Aorta (tissue), 5 donors: ENCODE measurements around the gene MFRP. TPM values are rescaled to one million over a fixed set of nuclear protein-coding genes. Genes with fewer than 3 reads are reported as not detected.

Experiments used
- ATAC-seq: fragments of 200-7000 bp; cut with Tn5 transposase; one replicate; pipeline ENCODE4 v1.9.1; 2022; ENCODE audit warnings: moderate library complexity; ENCODE audit not compliant: low FRiP score
- DNase-seq, 2 donors: peaks; one replicate each; pipeline ENCODE4 v3.0.0-alpha.2; 2020
- H3K27ac ChIP-seq, 2 donors: one replicate each; pipeline ENCODE4 v1.5.1; 2013; ENCODE audit warnings: low read length in 2 of 2, mild to moderate bottlenecking in 2 of 2, moderate library complexity in 2 of 2, control low read depth in 1 of 2, inconsistent platforms in 1 of 2, low read depth in 1 of 2
- H3K27me3 ChIP-seq, 2 donors: one replicate each; pipeline ENCODE4 v1.6.1; 2013; ENCODE audit warnings: control low read depth in 1 of 2, low read length in 1 of 2, mild to moderate bottlenecking in 1 of 2, moderate library complexity in 1 of 2; ENCODE audit not compliant: insufficient read depth in 2 of 2, control insufficient read depth in 1 of 2
- H3K36me3 ChIP-seq, 2 donors: one replicate each; pipeline ENCODE4 v1.6.1; 2013; ENCODE audit warnings: control low read depth in 1 of 2, low read length in 1 of 2, mild to moderate bottlenecking in 1 of 2; ENCODE audit not compliant: insufficient read depth in 2 of 2, control insufficient read depth in 1 of 2
- H3K4me1 ChIP-seq, 2 donors: one replicate each; pipeline ENCODE4 v1.6.1; 2013; ENCODE audit warnings: low read length in 2 of 2, control low read depth in 1 of 2, mild to moderate bottlenecking in 1 of 2, moderate library complexity in 1 of 2; ENCODE audit not compliant: insufficient read depth in 2 of 2, control insufficient read depth in 1 of 2
- H3K4me3 ChIP-seq, 2 donors: one replicate each; pipeline ENCODE4 v1.5.1; 2013; ENCODE audit warnings: low read length in 2 of 2, control low read depth in 1 of 2, mild to moderate bottlenecking in 1 of 2
- H3K9me3 ChIP-seq: one replicate; pipeline ENCODE4 v1.6.1; 2013; ENCODE audit warnings: mild to moderate bottlenecking, low read length; ENCODE audit not compliant: control insufficient read depth
- WGBS, 2 donors: extraction: QIAGEN DNeasy Blood & Tissue Kit; methylation state at CpG; one replicate each; pipeline ENCODE4 v1.1.7; 2013; 5-methylcytosine and 5-hydroxymethylcytosine counted together
- intact Hi-C, 2 donors: fragments of 100-400 bp; cut with DNase I; formaldehyde crosslinking; loops; one replicate each; pipeline versions ENCODE4 v1.14.2 to v1.15.0; 2022
- polyA plus RNA-seq, 2 donors: library from polyadenylated mRNA; stranded (reverse); fragments of 200-250 nt; gene quantifications; one replicate each; pipeline ENCODE4 v1.2.3, GENCODE V29; 2013
- total RNA-seq, 2 donors: library from RNA; stranded (reverse); fragmentation: NEBNext Ultra II Directional; extraction: Animal tissue kit (Norgen Biotek cat#: 25700); gene quantifications; one replicate each; pipeline ENCODE4 v1.2.1, GENCODE V29; 2021
- donor health status: healthy with polysubstance abuse.
- donor health status: Bipolar disorder and iron deficiency.
- donor health status: DM: no; HTN: no; CAD: no.
- donor health status: DM: no; HTN: no; CAD: no.
- donor health status: DM: yes; HTN: yes; CAD: no.

Gene MFRP
- total and polyA plus RNA-seq, 4 donors: not detected

DNA sequence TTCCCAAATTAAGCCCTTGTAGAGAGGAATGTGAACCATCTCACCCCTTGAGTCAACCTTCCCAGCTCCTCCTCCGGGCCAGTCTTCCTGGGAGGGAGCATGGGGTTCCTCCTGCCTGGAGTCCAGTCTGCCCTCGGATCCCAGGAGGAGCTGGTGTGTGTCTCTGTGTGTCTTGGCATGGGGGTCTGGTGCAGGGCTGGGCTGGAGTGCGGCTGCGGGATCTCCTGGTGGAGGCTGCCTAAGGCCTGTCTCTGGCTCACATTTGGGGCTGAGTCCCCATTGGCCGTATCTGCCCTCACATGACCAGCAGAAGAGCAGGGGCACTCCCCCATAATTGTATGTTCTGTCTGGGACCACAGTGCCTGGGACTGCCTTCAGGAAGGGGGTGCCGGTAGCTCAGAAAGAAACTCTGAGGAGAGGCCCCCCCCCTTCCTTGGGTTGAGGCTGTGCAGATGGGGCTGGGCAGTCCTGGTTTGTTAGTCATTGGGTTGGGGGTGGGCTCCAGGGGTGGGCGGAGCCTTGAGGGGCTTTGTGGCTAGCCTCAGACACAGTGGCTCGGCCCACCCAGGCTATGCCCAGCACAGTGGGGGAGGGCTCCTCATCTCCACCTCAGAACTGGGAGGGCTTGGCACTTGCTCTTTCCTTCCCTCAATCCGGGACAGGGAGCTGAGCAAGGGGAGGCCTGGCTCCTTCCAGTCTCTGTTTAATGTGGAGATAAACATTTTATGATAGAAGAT lies 8.8 kb downstream of the MFRP start:
- H3K4me1 ChIP-seq: no peaks in the 10 kb centered on the region
- DNase-seq (peak; percentile 45 to 68), ATAC-seq (no peak)
- H3K36me3 ChIP-seq: no peaks in the 10 kb centered on the region
- H3K27ac ChIP-seq: peak overlapping the region in 1 of 2 donors; percentile 1
- H3K9me3 ChIP-seq: no peaks in the 10 kb centered on the region
- H3K27me3 ChIP-seq: no peaks in the 10 kb centered on the region
- intact Hi-C loops: loop anchor here in 1 of 2 donors (10.0 kb wide), 1 partner anchor 193 kb away; the partner anchor contains the start of gene ABCG4
- 14 to 18% methylated on average over 9 of the region's 9 CpGs for WGBS, 2 donors
- no peak overlapping the region for H3K4me3 ChIP-seq

DNA sequence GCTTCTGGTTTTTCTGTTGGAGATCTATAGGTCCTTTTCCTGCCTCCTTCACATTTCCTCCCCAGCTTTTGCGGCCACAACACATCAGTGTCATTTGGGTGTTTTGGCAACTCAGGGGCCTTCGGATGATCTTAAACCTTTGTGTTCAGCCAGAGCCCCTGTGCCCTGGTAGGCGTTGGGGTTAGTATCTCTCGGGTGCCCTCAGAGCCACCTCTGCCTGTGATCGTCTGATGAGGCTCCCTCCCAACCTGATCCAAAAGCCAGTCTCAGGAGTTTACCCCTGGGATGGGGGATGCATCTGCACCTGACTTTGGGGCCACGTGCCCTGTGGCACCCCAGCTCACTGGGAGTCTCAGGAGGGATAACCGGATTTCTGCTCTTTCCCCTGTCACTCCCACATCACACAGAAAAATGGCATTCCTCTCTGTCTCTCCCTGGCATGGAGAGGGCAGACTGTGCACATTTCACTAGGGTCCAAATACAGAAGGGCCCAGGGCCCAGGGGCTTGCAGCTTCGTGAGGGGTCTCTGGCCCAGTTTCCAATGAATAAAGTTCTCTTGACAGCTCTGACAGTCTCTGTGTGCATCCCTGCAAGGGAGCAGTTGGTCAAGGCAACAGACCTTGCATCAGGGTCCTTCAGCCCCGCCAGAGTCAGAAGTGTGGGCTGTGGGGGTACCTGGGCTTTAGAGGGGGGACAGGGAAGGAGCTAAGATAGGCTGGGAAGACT lies 9.6 kb downstream of the MFRP start:
- ATAC-seq (no peak), DNase-seq (peak; percentile 21 to 55)
- no peak overlapping the region for H3K4me3 ChIP-seq
- H3K36me3 ChIP-seq: no peaks in the 10 kb centered on the region
- no peaks in the 10 kb centered on the region for H3K27me3 ChIP-seq
- H3K4me1 ChIP-seq: no peaks in the 10 kb centered on the region
- intact Hi-C loops: loop anchor here in 1 of 2 donors (10.0 kb wide), 1 partner anchor 192 kb away; the partner anchor contains the start of gene ABCG4
- WGBS, 2 donors: 70 to 80% methylated on average over 9 of the region's 9 CpGs
- H3K27ac ChIP-seq: no peak overlapping the region
- no peaks in the 10 kb centered on the region for H3K9me3 ChIP-seq

DNA sequence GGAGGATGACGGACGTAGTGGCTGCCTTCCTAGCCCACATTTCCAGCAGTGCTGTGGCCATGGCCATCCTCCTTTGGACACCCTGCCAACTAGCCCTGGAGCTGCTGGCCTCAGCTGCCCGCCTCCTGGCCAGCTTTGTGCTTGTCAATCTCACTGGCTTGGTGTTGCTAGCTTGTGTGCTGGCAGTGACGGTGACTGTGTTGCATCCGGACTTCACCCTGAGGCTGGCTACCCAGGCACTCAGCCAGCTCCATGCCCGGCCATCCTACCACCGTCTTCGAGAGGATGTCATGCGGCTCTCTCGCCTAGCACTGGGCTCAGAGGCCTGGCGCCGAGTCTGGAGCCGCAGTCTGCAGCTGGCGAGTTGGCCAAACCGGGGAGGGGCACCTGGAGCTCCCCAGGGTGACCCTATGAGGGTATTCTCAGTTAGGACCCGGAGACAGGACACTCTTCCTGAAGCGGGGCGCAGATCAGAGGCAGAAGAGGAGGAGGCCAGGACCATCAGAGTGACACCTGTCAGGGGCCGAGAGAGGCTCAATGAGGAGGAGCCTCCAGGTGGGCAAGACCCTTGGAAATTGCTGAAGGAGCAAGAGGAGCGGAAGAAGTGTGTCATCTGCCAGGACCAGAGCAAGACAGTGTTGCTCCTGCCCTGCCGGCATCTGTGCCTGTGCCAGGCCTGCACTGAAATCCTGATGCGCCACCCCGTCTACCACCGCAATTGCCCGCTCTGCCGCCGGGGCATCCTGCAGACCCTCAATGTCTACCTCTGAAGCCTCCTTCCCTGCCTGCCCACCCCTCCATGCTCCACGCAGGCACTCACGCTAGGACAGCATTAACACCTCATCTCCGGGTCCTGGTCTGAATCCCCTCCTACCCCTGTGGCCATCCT lies 10.6 kb downstream of the MFRP start:
- WGBS, 2 donors: 81 to 84% methylated on average over 30 of the region's 30 CpGs
- no peaks in the 10 kb centered on the region for H3K9me3 ChIP-seq
- no peaks in the 10 kb centered on the region for H3K36me3 ChIP-seq
- ATAC-seq (no peak), DNase-seq (peak in 1 of 2 donors; percentile 45)
- no peaks in the 10 kb centered on the region for H3K27me3 ChIP-seq
- H3K4me3 ChIP-seq: no peak overlapping the region
- no peak overlapping the region for H3K27ac ChIP-seq
- intact Hi-C loops: loop anchor here in 1 of 2 donors (10.0 kb wide), 1 partner anchor 191 kb away; the partner anchor contains the start of gene ABCG4
- no peaks in the 10 kb centered on the region for H3K4me1 ChIP-seq

DNA sequence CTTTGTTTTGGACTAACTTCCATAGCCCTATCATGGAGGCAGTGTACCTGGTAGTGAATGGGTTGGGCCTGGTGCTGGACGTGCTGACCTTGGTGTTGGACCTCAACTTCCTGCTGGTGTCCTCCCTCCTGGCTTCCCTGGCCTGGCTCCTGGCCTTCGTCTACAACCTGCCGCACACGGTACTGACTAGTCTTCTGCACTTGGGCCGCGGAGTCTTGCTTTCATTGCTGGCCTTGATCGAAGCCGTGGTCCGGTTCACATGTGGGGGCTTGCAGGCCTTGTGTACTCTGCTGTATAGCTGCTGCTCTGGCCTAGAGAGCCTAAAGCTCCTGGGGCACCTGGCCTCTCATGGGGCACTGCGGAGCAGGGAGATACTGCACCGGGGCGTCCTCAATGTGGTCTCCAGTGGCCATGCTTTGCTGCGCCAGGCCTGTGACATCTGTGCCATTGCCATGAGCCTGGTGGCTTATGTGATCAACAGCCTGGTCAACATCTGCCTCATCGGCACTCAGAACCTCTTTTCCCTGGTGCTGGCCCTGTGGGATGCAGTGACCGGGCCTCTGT lies 11.3 kb downstream of the MFRP start:
- Histone ChIP-seq H3K27me3 (no peaks in the 10 kb centered on the region), H3K9me3 (no peaks in the 10 kb centered on the region), H3K27ac (no peak overlapping the region), H3K4me1 (no peaks in the 10 kb centered on the region), H3K36me3 (no peaks in the 10 kb centered on the region), H3K4me3 (peak overlapping the region; percentile 87 to 98)
- WGBS, 2 donors: 65 to 73% methylated on average over 15 of the region's 15 CpGs
- DNase-seq (peak in 1 of 2 donors; percentile 48), ATAC-seq (no peak)
- intact Hi-C loops: loop anchor here in 1 of 2 donors (10.0 kb wide), 1 partner anchor 190 kb away; the partner anchor contains the start of gene ABCG4

DNA sequence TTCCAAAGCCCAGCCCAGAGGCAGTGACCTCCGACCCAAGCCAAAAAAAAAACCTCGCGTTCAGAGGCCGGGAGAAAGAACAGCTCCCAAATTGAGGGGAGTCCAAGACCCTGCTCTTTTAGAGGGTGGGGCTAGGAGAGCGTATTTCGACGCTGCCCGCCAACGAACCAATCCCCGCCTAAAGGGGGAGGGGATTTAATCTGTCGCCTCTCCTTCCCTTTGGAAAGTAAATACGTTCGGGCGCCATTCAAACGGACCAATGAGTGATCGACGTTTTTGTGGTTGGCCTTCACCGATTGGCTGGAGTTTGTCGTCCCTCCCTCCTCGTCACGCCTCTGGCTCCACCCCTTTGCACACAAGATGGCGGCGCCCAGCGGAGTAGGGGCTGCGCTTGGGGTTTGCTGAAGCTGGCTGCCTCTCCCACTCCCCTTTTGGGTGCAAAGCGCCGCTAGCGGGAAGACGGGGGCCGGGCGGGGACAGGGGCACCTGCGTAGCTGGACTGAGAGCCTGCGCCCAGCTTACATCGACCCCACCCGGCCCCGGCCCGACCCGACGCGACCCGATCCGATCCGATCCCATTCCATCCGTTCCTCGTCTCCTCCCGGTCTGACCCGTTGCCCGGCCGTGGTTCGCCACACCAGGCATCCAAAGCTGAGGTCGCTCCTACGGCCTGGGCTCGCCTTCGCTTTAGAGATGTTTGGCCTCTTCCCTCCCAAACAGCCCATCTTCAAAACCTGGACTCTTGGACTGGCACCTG lies 12.2 kb downstream of the MFRP start, which contains the start of gene RNF26:
RNF26 (plus strand) TSS at position 354 of the 757 bp plus-strand sequence. CDS start 596 bp downstream, outside the sequence.
- ATAC-seq (peak; percentile 94), DNase-seq (peak; percentile 95 to 96)
- H3K36me3 ChIP-seq: no peaks in the 10 kb centered on the region
- H3K27ac ChIP-seq: peak within 1 kb of the TSS in 1 of 2 donors; percentile 74
- intact Hi-C loops: loop anchor here in 1 of 2 donors (10.0 kb wide), 1 partner anchor 190 kb away; the partner anchor contains the start of gene ABCG4
- H3K4me1 ChIP-seq: no peaks in the 10 kb centered on the region
- H3K4me3 ChIP-seq: peak within 1 kb of the TSS; percentile 87 to 98
- WGBS, 2 donors: 0 to 1% methylated on average over 45 to 54 of the region's 54 CpGs
- H3K9me3 ChIP-seq: no peaks in the 10 kb centered on the region
- H3K27me3 ChIP-seq: no peaks in the 10 kb centered on the region

DNA sequence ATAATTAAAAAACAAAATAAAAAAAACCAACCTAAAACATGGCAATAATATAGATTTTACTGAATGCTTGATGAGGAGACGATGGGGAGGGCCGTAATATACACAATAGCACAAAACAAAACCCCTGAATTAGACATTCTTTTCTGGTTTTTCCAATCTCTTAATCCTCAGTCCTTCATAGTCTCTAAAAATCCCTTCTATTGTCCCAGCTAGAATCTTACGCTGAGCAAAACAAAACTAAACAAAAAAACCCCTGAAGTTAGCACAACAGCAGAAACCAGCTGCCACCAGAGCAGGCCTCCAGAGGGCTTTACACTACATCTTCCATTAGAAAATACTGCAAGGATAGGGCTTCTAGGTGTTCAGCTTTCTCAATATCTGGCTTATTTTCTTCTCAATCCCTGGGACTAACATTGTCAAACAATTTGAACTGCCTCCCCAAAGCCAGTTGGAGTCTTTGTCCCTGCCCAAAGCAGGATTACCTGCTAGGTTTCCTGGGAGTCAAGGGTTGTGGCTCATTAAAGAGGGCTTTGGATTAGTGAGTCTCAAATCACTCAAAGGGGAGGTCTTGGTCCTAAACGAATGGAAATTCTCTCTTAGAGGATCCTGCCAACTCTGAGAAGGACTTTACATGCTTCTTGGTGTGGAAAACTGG lies 14.3 kb downstream of the MFRP start:
- H3K4me3 ChIP-seq: no peak overlapping the region
- intact Hi-C loops: loop anchor here in 1 of 2 donors (10.0 kb wide), 1 partner anchor 187 kb away; the partner anchor contains the start of gene ABCG4
- no peak for DNase-seq
- no peaks in the 10 kb centered on the region for H3K36me3 ChIP-seq
- no peak overlapping the region for H3K27ac ChIP-seq
- no peaks in the 10 kb centered on the region for H3K4me1 ChIP-seq
- no peaks in the 10 kb centered on the region for H3K27me3 ChIP-seq
- no peak for ATAC-seq
- WGBS, 2 donors: 80 to 81% methylated on average over 4 of the region's 4 CpGs
- no peaks in the 10 kb centered on the region for H3K9me3 ChIP-seq

DNA sequence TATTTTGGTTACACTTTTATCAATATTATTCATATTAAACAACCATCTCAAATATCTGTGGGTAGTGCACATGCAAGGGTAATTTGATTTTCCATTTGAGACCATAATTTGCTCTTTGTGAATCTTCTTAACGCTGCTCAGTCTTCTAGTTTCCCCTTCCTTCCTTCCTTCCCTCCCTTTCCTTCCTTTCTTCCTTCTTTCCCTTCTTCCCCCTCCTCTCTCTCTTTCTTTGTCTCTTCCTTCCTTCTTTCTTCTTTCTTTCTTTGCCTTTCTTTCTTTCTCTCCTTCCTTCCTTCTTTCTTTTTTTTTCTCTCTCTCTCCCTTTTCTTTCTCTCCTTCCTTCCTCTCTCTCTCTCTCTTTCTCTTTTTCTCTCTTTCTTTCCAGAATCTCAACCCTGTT lies 16.3 kb downstream of the MFRP start:
- DNase-seq (no peak), ATAC-seq (no peak)
- no peak overlapping the region for H3K4me3 ChIP-seq
- no peak overlapping the region for H3K27ac ChIP-seq
- H3K4me1 ChIP-seq: no peaks in the 10 kb centered on the region
- no peaks in the 10 kb centered on the region for H3K36me3 ChIP-seq
- H3K9me3 ChIP-seq: no peaks in the 10 kb centered on the region
- intact Hi-C loops: loop anchor here in 1 of 2 donors (10.0 kb wide), 1 partner anchor 185 kb away; the partner anchor contains the start of gene ABCG4
- WGBS, 2 donors: 63 to 83% methylated on average over 1 of the region's 1 CpG
- H3K27me3 ChIP-seq: no peaks in the 10 kb centered on the region
